ENCODE measurements around the gene UST.

The UST gene

DNA sequence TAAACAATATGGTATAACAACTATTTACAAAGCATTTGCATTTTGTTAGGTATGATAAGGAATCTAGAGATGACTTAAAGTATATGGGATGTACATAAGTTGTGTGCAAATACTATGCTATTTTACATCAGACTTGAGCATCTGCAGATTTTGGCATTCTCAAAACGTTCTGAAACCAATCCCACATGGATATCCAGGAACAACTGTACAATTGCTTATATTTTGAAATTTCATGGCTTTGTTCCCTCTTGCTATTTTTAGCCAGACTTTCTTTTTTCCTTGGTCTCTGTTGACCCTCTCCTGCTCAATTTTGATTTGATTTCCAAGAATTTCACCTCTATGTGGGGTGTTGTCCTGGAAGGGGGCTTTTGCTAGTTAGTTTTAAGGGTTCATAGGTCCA, 32.9 kb upstream of the UST start:
- no peak for DNase-seq (ENCODE audit: low read depth)
- TF ChIP-seq, protein P1, sequence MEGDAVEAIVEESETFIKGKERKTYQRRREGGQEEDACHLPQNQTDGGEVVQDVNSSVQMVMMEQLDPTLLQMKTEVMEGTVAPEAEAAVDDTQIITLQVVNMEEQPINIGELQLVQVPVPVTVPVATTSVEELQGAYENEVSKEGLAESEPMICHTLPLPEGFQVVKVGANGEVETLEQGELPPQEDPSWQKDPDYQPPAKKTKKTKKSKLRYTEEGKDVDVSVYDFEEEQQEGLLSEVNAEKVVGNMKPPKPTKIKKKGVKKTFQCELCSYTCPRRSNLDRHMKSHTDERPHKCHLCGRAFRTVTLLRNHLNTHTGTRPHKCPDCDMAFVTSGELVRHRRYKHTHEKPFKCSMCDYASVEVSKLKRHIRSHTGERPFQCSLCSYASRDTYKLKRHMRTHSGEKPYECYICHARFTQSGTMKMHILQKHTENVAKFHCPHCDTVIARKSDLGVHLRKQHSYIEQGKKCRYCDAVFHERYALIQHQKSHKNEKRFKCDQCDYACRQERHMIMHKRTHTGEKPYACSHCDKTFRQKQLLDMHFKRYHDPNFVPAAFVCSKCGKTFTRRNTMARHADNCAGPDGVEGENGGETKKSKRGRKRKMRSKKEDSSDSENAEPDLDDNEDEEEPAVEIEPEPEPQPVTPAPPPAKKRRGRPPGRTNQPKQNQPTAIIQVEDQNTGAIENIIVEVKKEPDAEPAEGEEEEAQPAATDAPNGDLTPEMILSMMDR (IDR thresholded peaks at IDR 0.05; ENCODE audit: low read depth, low read length, missing control alignments): no peak
- H3K4me3 ChIP-seq (ENCODE audit: low read depth, low read length): no peak overlapping the region

- H3K4me3 ChIP-seq (ENCODE audit: low read depth, low read length): no peak overlapping the region
- no peak for DNase-seq (ENCODE audit: low read depth)
- TF ChIP-seq, protein P1 (IDR thresholded peaks at IDR 0.05; ENCODE audit: low read depth, low read length, missing control alignments): no peak
Measured at GRCh38 chr6:148716811-148717210, 30.0 kb upstream of the UST start.

DNA sequence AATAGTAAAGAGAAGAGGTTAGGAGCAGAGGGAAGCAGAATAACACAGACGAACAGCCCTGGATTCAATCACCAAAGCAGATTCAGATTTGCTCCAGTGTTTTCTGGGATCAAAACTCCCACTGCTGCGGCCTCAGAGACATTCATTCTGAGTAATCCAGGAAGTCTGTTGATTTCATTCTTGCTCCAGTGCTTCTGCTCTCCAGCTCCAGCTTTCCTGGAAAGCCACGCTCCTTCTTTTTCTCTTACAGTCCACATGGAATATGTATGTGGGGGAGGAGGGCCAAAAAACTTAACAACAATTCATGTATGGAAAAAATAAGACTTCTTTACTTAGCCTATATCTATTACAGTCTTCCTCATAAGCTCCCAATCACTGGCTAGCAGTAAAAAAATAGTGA, 26.4 kb upstream of the UST start:
- DNase-seq (ENCODE audit: low read depth): no peak
- no peak overlapping the region for H3K4me3 ChIP-seq (ENCODE audit: low read depth, low read length)
- TF ChIP-seq, protein P1 (IDR thresholded peaks at IDR 0.05; ENCODE audit: low read depth, low read length, missing control alignments): no peak

DNA sequence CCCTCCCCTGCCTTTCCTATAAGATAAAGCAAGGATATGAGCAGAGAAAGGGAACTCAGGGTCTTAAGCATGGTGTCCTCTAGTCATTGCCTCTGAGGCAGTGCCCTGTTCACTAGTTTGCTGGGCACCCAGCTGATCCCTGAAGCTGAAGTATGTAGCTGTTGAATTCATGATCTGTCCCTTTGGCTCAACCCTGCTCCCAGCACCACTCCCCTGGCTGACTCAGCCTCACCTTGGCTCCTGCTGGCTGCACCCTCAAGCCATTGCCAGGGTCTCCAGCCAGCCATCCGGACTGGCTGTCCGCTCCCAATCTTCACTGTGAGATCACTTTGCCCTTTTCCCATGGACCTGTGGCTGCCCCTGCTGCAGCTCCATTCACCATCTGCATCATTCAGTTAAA, 25.9 kb upstream of the UST start:
- no peak for DNase-seq (ENCODE audit: low read depth)
- no peak overlapping the region for H3K4me3 ChIP-seq (ENCODE audit: low read depth, low read length)
- TF ChIP-seq, protein P1 (IDR thresholded peaks at IDR 0.05; ENCODE audit: low read depth, low read length, missing control alignments): no peak

- H3K4me3 ChIP-seq (ENCODE audit: low read depth, low read length): no peak overlapping the region
- DNase-seq (ENCODE audit: low read depth): no peak
- TF ChIP-seq, protein P1 (IDR thresholded peaks at IDR 0.05; ENCODE audit: low read depth, low read length, missing control alignments): no peak
Measured at GRCh38 chr6:148723484-148723883, 23.3 kb upstream of the UST start.

GRCh38 chr6:148724428-148724827, 22.4 kb upstream of the UST start:
- TF ChIP-seq, protein P1 (IDR thresholded peaks at IDR 0.05; ENCODE audit: low read depth, low read length, missing control alignments): no peak
- no peak for DNase-seq (ENCODE audit: low read depth)
- no peak overlapping the region for H3K4me3 ChIP-seq (ENCODE audit: low read depth, low read length)

DNA sequence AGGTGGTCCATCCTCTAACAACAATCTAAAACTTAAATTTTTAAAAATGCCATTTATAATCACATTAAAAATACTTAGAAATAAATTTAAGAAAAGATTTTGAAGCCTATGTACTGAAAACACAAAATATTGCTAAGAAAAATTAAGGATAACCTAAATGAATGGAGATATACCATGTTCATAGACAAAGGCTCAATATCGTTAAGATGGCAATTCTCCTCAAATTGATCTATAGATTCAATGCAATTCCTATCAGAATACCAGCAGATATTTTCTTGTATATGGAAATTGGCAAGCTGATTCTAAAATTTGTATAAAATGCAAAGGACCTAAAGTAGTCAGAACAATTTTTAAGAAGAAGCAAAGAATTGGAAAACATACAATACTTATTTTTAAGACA, 19.7 kb upstream of the UST start:
- DNase-seq (ENCODE audit: low read depth): no peak
- TF ChIP-seq, protein P1 (IDR thresholded peaks at IDR 0.05; ENCODE audit: low read depth, low read length, missing control alignments): no peak

More for the DNA sequence above, 19.7 kb upstream of the UST start:
- H3K4me3 ChIP-seq (ENCODE audit: low read depth, low read length): no peak overlapping the region
